GM21528 (cell line): Measurements from ENCODE around the gene UGT2A2.
"Not testable (repeated sequence)": the region's sequence is repeated elsewhere in the genome, so short reads cannot be mapped to it uniquely, and the experiment has no call there.

ENCODE experiments used
- ATAC-seq: cut with Tn5 transposase; IDR thresholded peaks from one replicate; pipeline ENCODE4 v1.9.1; 2021; ENCODE audit warnings: mild to moderate bottlenecking, moderate library complexity; ENCODE audit not compliant: unreplicated experiment, low FRiP score

Gene UGT2A2

DNA sequence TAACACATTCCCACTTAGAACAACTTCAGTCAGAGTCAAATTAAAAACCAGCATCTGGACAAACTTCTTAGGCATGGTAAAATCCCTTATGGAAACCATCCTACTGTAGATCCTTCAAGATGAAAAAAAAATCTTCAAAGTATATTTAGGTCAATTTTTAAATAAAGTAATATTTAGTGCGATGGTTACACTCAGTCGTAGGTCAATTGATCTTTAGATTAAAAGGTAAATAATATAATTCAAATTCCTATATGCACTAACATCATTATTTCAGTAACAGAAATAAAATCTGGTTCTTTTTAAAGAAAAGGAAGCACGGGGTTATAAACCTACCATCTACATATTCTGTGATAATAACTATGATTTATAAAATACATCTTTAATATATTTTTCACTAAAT lies at the start of gene UGT2A2:
Gene UGT2A2, minus strand, starts transcription at position 101 of the 400 bp plus-strand sequence. Its CDS starts 2 bp downstream, at position 99.
- no peak for ATAC-seq

DNA sequence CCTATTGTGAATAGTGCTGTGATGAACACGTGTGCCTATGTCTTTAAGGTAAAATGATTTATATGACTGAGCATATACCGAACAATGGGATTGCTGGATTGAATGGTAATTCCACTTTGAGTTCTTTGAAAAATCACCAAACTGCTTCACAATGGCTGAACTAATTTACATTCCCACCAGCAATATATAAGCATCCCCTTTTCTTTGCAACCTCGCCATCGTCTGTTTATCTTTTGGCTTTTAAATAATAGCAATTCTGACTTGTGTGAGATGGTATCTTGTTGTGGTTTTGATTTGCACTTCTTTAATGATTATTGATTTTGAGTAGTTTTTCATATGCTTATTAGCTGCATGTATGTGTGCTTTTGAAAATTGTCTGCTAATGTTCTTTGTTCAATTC lies 45.4 kb upstream of the UGT2A2 start:
- ATAC-seq: no peak

DNA sequence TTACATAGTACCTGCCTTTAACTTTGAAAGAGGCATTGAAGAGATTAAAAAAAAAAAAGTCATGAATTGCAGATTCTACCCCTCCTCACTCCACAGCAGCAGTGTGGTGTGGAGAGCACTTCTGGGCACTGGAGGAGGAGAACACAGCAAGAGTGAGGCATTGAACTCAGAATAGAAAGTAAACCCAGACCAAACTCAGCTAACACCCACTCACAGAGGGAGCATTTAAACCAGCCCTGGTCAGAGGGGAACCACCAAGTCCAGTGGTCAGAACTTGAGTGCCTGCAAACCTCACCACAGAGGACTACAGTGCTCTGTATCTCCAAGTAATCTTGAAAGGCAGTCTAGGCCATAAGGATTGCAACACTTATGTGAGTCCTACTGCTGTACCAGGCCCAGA lies 29.2 kb upstream of the UGT2A2 start:
- no peak for ATAC-seq

DNA sequence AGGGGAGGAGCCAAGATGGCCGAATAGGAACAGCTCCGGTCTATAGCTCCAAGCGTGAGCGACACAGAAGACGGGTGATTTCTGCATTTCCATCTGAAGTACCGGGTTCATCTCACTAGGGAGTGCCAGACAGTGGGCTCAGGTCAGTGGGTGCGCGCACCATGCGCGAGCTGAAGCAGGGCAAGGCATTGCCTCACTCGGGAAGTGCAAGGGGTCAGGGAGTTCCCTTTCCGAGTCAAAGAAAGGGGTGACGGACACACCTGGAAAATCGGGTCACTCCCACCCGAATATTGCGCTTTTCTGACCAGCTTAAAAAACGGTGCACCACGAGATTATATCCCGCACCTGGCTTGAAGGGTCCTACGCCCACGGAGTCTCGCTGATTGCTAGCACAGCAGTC lies 24.6 kb upstream of the UGT2A2 start:
- not testable (repeated sequence) for ATAC-seq

DNA sequence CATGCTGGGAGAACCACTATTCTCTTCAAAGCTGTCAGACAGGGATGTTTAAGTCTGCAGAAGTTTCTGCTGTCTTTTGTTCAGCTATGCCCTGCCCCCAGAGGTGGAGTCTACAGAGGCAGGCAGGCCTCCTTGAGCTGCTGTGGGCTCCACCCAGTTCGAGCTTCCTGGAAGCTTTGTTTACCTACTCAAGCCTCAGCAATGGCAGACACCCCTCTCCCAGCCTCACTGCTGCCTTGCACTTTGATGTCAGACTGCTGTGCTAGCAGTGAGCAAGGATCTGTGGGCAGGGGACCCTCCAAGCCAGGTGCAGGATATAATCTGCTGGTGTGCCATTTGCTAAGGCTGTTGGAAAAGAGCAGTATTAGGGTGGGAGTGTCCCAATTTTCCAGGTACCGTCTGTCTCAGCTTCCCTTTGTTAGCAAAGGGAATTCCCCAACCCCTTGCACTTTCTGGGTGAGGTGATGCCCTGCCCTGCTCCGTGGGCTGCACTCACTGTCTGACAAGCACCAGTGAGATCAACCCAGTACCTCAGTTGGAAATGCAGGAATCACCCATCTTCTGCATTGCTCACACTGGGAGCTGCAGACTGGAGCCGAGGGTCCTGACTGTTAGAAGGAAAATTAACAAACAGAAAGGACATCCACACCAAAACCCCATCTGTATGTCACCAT lies 21.8 kb upstream of the UGT2A2 start:
- ATAC-seq: not testable (repeated sequence)

DNA sequence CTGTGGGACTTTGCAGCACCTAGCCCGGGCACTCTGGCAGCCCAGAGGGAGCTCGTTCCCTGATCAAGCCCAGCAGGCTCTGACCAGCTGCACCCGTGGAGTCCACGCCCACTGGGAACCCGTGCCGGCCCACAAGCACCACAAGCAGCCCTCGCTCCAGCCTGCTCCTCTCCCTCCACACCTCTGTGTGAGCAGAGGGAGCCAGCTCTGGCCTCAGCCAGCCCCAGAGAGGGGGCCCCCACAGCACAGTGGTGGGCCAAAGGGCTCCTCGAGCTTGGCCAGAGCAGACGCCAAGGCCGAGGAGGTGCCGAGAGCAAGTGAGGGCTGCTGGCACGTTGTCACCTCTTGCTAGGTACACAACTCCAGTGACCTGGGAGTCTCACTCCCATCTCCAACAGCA lies 18.7 kb upstream of the UGT2A2 start:
- no peak for ATAC-seq

DNA sequence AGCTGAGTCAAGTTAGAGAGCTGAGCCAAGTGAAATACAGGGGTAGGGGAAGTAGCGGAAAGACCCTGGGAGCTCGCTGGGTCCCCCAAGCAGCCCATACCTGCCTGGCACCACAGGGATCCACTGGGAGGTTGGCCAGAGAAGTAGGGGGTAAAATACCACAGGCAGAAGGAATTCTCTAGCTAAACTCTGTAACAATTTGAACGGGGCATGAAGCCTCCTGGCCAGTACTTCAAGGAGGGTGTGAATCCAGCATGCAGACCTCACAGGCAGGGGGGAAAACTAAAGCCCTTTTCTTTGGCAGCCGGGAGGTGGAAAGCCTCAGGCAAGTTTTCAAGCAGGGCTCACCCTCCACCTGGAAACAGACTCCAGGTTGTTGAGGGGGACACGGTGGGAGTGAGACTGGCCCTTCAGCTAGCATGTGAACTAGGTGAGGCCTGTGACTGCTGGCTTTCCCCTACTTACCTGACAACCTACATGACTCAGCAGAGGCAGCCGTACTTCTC lies 17.3 kb upstream of the UGT2A2 start:
- ATAC-seq: no peak

DNA sequence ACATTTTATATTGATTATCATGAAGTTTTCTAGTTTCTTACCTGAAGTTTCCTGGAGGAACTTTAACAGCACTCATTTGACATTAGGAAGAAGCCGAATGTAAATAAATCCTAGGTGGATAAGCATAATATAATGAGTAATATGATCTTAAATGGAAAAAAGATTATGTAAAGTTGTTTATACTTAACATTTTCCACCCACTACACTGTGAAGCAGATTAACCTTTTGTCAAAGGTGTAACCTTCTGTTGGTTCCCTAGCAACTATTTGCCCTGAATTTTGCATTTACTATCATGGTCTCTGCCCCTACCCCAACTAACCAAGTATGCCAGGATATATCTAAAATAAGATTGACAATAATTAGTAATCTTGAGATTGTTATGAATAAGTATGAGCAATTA lies 13.7 kb upstream of the UGT2A2 start, which contains the start of gene UGT2A1:
Gene UGT2A1, minus strand, starts transcription at position 101 of the 400 bp plus-strand sequence. CDS start 5,603 bp downstream, outside the sequence.
- no peak for ATAC-seq

DNA sequence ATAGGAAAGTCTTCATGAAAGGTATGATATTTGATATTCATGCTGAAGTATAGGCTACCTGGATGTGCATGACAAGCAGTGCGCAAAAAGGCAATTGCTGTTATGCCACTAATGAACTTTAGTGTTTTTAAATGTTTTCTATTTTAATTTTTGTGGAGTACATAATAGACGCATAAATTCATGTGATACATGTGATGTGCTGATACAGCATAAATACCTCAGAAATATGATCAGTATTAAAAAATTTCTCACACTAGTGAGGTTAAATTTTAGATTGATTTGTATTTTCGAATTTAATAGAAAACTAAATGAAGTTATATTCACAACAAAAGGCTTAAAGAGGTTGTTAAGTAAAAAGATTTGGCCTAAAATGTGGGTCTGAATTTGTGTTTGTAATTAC lies 11.4 kb upstream of the UGT2A2 start:
- ATAC-seq: no peak

DNA sequence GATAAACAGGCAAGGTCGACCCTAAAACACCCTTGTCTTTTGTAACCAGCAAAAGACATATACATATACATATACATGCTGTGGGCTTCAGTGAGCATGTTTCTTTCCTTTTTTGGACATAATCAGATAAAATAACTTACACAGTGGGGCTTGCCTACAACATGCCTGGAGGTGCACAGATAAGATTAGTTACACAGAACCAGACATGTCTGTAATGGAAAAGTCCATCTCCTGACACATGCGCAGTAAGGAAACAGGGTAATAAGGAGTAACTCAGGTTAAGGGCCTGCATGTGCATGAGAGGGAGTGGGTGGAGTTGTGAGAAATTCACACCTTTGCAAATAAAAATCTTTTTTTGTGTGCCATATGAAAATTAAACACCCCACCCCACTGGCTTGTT lies 10.2 kb upstream of the UGT2A2 start:
- no peak for ATAC-seq

DNA sequence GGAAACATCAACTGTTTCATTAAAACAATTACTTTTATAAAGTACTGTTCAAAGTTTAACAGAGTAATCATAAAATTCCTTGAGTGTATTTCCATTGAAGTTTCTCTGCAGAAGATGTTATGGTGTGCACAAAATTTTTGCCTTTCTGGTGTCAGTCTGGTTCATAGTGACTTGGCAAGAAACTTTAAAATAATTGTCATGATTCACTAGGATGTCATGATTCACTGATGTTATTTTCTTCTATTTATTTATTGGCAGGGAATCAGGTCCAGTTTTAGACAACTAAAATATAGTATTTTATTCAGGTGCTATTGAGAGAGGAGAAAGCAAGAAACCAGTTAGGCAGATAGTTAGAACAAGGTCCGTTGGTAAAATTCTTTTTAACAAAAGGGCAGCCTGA lies 9.8 kb upstream of the UGT2A2 start:
- ATAC-seq: no peak

DNA sequence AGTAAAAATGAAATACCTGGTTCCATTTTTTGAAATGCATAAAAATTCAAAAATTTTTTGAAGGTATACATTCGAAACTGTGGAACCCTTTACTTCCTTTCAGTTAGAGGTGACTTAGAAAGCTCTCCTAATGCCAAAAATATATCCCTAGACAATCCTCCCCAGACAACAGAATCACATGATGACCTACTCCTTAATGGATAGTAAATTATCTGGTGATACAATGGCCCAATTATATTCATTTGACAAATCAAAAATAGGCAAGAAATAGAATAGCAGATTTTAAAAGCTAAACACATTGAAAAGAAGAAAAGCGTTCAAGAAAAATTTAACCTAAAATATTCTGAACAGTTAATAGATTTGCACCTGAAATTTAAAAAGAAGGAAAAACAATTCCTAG lies 3.5 kb upstream of the UGT2A2 start:
- ATAC-seq: no peak

DNA sequence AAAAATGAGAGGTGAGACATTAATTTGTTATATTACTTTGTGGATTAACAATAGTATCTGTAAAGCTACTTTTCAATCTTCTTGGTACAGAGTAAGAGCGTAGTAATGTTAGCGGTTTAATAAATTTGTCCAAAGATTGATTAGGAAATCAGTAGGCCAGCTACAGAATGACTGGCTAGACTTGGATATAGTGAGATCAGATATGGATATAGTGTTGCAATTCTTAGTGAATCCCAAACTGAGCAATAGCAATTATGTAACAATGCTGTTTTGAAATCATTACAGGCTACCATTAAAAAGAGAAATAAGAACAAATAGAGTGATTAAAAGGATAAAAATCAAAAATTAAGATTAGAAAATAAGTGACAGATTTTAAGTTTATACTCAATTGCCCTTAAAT lies 847 bp upstream of the UGT2A2 start:
- no peak for ATAC-seq

DNA sequence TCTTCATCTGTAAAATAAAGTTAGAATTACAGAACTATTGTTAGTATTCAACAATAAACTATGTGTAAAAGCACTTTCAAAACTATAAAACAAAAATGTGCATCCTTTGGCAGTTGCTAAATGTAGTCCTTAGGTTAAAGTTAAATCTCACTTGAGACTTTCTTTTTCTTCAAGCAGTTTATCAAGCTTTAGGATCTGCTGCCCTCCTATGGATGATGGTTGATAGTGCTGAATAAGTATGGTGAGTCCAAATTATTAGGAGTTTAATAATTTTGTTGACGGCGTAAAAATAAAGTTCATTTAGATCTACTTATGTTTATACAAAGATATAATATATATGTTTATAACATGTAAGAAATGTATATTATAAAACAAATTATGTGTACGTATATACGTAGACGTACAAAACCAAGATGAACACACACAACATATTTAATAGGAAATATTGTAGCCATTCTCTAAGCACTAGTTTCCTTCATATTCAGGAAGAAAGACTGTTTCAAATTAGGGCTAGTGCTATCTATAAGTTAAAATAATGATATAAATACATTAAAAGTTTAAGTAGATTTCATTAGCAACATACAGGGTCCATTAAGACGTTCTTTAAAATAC lies 22.3 kb downstream of the UGT2A2 start:
- ATAC-seq: no peak

DNA sequence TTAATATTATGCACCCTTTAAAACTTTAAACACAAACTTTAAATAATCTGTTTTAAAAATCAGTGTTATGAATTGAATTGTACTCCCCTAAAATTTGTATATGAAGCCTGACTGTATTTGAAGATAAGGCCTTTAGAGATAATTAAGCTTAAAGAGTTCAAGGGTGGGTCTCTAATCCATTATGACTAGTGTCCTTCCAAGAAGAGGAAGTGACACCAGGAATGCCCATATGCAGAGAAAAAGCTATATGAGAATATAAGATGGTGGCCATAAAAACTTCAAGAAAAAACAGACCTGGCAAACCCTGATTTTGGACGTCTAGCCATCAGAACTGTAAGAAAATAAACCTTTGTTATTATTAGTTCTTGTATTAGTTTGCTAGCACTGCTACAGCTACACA lies 29.0 kb downstream of the UGT2A2 start:
- ATAC-seq: no peak

DNA sequence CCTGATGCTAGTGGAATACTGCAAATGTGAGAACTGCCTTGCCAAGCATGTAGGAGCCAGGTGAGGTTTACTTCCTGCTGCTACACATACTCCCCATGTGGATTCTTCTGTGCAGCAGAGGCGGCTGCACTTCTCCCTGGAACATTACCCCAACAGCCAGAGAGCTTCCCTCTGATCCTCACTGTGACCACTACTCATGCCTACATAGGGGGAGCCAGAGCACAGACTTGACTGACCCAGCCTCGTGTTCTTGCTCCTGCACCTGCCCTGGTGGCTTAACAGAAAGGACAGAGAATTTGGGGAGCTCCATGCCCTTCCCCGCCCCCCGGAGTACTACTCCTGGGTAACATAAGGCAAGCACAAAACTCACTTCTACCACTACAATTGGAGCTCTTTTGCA lies 38.4 kb downstream of the UGT2A2 start:
- ATAC-seq: no peak

DNA sequence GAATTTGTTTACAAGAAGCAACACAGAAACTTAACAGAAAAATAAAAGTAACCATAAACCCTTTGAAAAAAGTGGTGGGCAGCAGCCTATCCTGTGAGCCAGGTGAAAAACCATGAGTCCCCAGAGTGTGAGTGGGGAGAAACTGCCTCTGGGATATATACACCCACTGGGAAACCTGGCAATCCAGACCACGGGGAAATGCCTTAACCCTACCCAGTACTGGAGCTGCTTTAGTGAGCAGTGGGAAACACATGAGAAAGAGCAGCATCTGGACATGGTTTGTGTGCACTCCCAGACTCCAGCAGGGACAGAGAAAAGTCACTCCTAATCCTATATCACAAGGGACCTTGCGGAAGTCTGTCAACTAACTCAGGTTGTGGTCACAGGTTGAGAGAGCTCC lies 39.4 kb downstream of the UGT2A2 start:
- no peak for ATAC-seq

DNA sequence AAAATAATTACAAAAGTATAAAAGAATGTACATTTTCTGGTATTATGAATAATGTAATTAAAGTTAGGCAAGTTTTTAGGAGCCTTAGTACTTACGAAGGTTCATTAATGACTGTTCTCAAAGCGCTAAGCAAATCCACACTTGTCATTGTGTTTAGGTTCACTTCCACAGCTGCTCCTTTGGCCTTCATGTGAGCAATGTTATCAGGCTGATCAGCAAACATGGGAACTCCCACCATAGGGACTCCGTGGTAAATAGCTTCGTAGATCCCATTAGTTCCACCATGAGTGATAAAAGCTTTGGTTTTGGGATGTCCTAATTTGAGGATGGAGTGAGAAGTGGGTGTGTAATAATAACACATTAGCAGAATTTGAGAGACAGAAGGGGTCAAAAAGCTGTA lies 45.1 kb downstream of the UGT2A2 start:
- ATAC-seq: no peak

DNA sequence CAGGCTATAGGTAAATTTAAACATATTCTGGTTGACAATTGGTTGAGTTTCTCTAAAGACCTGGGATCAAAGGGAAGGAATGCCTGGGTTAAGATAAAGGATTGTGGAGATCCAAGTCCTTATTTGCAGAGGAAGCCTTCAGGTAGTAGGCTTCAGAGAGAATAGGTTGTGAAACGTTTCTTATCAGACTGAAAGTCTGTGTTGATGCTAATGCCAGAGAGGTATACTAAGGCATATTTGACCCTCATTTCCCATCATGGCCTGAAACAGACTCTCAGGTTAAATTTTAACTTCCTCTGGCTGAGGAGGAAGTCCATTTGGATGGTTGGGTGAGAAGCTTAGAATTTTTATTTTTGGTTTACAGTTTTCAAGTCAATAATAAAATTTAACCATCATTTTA lies 48.1 kb downstream of the UGT2A2 start:
- ATAC-seq: no peak

DNA sequence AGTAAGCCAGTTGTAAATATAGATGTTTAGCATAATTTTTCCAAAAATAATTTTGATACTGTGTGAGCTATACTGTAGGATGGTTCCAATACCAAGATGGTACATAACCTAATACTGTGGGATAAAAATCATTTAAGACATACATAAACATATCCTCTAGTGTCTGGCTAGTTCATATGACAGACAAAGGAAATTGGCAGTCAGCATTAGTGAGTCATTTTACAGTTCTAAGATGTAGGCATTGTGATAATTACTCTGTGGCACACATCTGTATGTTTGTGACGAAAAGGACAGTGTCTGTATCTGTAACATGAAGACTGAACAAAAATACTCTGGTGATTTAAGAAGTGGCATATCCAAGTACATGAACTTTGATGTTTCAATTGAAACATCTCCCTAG lies 49.6 kb downstream of the UGT2A2 start:
- no peak for ATAC-seq

DNA sequence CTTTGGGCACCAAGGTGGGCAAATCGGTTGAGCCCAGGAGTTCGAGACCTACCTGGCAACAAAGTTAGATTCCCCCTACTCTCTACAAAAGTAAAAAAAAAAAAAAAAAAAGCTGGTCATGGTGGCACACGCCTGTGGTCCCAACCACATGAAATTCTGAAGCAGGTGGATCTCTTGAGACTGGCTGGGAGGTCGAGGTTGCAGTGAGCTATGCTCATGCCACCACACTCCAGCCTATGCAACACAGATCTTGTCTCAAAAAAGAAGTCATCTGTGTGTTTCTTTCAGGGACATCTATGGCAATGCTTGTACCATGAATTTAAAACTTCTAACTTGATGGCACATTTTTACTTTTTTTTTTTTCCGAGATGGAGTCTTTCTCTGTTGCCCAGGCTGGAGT lies 55.3 kb downstream of the UGT2A2 start:
- no peak for ATAC-seq

DNA sequence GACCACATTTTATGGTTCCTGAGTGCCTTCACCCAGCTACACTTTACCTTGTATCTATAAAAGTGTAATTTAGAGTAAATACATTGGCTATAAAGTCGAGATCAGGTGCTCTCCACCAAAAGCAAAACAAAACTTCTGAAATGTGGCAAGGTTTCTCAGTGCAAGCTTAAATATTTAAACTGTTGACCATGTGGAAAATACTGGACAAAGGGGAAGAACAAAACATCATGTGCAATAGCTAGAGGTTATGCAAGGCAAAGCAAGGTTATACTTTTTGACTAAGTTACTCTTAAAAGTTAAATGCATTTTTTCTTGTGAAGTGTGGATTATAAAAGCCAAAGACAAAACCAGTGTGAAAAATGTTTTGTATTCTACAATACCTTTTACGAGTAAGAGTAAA lies 55.9 kb downstream of the UGT2A2 start:
- no peak for ATAC-seq
